ENCODE results near the gene OGFR.

OGFR gene

DNA sequence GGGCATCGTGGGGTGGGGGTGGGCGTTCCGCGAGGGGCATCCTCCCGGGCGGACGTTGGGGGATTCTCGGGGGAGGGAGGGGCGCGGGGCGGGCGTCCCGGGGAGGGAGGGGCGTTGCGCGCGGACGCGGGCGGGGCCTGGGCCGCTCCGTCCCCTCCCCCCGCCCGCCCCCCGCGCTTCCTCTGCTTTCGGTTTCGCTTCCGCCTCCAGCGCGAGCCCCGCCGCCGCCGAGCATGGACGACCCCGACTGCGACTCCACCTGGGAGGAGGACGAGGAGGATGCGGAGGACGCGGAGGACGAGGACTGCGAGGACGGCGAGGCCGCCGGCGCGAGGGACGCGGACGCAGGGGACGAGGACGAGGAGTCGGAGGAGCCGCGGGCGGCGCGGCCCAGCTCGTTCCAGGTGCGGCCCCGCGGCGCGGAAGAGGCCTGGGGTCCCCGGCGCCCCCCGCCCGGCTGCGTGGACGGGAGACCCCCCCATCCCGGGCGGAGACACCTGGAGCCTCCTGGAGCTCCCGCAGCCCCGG, at the start of gene OGFR:
Gene OGFR, plus strand, starts transcription at position 209 of the 528 bp plus-strand sequence. Its CDS starts 25 bp downstream, at position 234.
- in situ Hi-C loops (cut with MboI; ENCODE audit: low sequenced_read_pairs), result no loop called here

- in situ Hi-C loops (cut with MboI; ENCODE audit: low sequenced_read_pairs), result no loop called here
These were observed 49.7 kb upstream of the OGFR start for GRCh38 chr20:62754991-62755356.

DNA sequence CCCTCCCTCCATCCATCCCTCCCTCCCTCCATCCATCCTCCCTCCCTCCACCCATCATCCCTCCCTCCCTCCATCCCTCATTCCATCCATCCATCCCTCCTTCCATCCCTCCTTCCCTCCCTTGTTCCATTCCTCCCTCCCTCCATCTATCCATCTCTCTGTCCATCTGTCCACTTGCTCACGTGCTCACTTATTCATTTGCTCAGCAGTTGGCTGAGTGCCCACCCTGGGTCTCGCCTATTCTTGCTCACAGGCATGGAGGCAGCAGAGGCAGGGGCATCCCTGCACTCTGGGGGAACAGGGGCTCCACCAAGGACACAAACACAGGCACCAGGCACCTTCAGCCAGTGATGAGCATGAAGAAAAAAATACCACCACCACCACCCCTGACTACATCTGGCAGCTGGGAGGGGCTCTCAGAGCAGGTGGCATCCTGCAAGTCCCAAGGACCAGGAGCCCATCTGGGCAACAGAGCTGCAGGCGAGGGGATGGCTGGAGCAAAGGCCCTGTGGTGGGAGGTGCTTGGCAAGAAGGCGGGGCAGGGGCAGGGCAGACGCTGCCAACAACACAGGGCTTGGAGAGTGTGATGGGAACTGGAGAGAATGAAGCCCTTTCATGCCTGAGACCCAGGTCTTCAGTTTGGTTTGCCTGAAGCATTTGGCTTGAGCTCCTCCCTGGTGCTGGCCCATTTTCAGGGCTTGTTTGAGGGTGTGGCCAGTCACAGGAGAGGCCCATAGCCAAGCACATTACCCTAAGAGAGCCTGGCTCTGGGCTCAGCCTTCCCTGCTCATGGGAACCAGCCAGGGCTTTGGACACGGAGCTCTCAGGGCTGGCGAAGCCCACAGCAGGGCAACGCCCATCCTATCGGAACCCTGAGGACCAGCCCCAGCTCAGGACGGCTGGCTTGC, 48.6 kb upstream of the OGFR start:
- in situ Hi-C loops (cut with MboI; ENCODE audit: low sequenced_read_pairs), result no loop called here

DNA sequence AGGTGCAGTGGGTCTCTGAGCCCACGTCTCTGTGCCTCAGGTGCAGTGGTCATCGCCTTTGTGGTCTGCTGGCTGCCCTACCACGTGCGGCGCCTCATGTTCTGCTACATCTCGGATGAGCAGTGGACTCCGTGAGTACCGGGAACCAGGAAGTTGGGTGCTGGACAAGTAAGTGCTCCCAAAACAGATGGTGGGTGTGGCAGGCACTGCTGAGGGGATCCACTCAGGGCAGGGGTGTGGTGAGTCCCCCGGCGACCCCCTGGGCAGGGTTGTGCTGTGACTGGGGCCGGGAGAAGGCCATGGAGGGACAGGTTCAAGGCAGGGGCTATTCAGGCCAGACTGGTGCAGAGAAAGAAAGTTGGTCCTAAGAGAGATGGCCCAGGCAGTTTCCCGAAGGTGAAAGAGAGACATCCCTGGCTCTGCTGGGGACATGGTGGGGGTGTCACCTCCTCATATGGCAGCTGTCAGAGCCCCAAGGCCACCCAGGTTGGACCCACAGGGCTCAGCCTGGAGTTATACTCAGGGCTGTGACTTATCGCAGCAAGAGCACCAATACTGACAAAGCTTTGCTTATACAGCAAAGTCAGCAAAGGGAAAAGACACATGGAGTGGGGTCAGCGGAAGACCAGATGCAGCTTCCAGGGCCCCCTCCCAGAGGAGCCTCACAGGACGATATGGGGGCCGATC, 46.3 kb upstream of the OGFR start:
- in situ Hi-C loops (cut with MboI; ENCODE audit: low sequenced_read_pairs), result no loop called here

- in situ Hi-C loops (cut with MboI; ENCODE audit: low sequenced_read_pairs), result no loop called here
These were observed 44.6 kb upstream of the OGFR start for GRCh38 chr20:62759981-62760431.

DNA sequence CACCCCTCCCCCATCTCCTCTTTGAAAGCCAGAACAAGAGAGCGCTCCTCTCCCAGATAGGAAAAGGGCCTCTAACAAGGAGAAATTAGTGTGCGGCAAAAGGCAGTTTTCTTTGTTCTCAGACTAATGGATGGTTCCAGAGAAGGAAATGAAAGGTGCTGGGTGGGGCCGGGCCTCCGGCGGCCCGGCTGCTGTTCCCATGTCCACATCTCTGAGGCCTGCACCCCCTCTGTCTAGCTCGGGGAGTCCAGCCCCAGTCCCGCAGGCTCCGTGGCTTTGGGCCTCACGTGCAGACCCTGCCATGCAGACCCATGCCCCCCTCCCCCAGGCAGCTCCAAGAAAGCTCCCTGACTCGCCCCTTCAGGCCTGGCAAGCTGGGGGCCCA, 44.2 kb upstream of the OGFR start:
- in situ Hi-C loops (cut with MboI; ENCODE audit: low sequenced_read_pairs), result no loop called here

- in situ Hi-C loops (cut with MboI; ENCODE audit: low sequenced_read_pairs), result no loop called here
These were observed 43.5 kb upstream of the OGFR start for GRCh38 chr20:62760856-62761758.

GRCh38 chr20:62761759-62762131, 42.9 kb upstream of the OGFR start:
- in situ Hi-C loops (cut with MboI; ENCODE audit: low sequenced_read_pairs), result no loop called here

DNA sequence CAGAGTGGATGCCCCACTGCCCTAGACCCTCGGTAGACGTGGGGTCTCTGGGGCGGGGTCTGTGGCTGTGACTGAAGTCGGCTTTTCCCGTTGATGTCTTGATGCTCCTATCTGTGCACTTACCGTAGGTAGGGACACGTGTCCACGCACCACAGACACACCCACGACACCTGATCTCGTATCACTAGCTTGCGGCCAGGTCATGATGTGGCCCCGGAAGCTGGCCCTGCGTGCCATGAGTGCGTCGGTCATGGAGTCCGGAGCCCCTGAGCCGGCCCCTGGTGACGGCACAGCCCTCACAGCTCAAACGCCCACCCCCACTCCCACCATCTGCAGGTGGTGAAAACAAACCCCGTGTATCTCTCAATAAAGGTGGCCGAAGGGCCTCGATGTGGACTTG, 42.3 kb upstream of the OGFR start:
- in situ Hi-C loops (cut with MboI; ENCODE audit: low sequenced_read_pairs), result no loop called here

GRCh38 chr20:62762801-62763368, 41.8 kb upstream of the OGFR start:
- in situ Hi-C loops (cut with MboI; ENCODE audit: low sequenced_read_pairs), result no loop called here

DNA sequence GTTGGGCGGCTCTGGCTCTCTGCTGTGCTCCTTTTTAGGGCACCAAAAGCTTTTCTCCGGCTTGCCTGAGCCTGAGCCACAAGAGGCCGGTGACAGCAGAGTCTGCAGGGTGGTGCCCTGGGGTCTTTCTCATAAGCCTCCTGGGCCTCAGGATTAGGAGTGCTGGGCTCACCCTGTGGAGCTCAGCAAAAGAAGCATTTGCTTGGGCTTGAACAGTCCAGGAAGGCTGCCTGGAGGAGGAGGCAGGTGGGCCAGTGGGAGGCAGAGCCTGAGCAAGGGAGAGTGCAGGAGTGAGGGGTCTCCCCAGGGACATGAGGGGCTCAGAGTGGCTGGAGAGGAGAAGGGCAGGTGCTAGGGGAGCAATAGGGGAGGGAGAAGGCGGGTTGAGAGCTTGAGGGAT, 41.2 kb upstream of the OGFR start:
- in situ Hi-C loops (cut with MboI; ENCODE audit: low sequenced_read_pairs), result no loop called here

GRCh38 chr20:62764156-62764935, 40.3 kb upstream of the OGFR start:
- in situ Hi-C loops (cut with MboI; ENCODE audit: low sequenced_read_pairs), result no loop called here

GRCh38 chr20:62765021-62765420, 39.6 kb upstream of the OGFR start:
- in situ Hi-C loops (cut with MboI; ENCODE audit: low sequenced_read_pairs), result no loop called here

DNA sequence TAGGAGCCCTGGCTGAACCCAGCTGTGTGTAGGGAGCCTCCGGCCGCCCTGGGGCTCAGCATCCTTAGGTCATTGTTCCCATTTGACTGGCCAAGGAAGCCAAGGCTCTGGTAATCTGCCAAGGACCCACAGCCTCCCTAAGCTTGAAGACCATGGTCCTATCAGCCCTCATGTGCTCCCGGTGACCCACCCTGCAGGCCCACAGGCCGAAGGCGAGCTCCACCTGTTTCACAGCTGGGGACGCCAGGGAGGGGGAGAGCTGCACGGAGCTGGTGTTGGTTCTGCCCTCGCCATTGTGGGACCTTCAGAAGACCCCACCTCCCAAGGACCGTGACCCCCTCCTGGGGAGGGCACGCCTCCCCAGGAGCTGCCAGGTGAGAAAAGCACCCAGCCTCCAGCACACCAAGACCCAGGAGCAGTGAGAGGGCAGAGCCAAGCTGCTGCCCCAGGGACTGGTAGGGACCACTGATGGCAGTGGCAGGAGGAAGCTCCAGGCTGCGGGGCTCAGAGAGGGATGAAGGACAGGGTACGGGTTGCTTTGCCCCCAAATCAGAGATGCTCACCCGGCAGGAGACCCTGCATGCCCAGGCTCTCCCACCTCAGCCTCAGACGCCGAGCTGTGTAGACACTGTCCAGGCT, 39.1 kb upstream of the OGFR start:
- in situ Hi-C loops (cut with MboI; ENCODE audit: low sequenced_read_pairs), result no loop called here

GRCh38 chr20:62766071-62766450, 38.6 kb upstream of the OGFR start:
- in situ Hi-C loops (cut with MboI; ENCODE audit: low sequenced_read_pairs), result no loop called here

DNA sequence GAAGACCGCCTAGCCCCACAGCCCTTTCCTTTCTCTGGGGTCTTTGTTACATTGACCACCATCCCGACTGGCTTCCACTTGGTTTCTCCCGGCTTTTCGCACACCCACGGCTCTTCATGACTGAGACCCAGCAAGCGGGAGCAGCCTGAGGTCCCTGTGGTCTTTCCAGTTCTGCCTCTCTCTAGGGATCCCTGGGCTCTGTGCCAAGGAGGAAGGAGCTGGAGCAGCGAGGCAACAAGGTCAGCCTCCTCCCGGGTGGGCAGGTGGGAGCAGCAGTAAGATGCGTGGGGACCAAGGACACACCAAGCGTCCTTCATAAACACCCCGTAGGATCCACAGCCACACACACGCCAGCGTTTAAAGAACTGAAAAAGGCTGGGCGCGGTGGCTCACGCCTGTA, 37.9 kb upstream of the OGFR start:
- in situ Hi-C loops (cut with MboI; ENCODE audit: low sequenced_read_pairs), result no loop called here

DNA sequence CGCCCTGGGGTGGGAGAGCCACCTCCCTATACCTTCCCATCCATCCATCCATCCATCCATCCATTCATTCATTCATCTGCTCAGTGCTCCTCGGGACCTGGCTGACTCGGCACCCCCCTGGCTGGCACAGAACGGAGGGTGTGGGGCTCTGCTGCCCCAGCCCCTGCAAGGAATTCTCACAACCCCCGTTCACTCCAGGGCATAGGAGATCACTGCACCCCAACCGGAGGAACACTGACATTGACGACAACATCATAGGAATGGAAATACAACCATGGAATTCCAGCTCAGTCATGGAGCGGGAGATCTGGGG, 36.4 kb upstream of the OGFR start:
- in situ Hi-C loops (cut with MboI; ENCODE audit: low sequenced_read_pairs), result no loop called here

DNA sequence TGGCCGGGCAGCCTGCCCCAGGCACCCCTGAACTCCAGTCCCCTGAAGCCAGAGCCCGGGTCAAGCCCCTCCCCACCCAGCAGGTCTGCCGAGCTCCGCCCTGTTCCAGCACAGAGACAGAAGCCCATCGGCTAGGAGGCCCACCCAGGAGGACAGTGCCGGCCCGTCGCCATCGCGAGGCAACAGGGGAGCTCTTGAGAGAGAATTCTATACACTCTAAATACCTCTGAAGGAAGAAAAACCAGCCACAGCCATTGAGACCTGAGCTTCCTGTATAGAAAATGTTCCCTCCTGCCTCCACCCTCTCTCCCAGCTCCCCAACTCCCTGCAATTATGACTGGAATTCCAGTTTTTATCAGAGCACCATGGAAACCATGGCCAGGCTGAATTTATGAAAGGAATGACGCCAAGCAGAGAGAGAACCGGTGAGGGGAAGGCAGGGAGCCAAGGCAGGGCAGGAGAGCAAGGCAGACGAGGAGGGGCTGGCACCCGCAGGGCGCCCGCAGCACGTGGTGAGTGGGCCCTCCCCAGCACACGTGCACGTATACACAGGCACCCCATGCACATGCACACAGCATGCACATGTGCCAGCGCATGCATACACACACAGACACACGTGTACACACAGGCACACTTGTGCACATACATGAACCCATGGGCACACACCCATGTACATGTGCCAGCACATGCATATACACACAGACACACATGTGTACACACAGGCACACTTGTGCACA, 35.9 kb upstream of the OGFR start:
- in situ Hi-C loops (cut with MboI; ENCODE audit: low sequenced_read_pairs), result no loop called here
